GM12801 (cell line): ENCODE data around the gene DHX9.

Experiments
- TF ChIP-seq, protein P1 (sequence below): IDR thresholded peaks from one replicate; pipeline ENCODE4 v1.5.1; 2011; ENCODE audit warnings: control low read depth; ENCODE audit not compliant: insufficient read length; ENCODE audit errors: extremely low read depth

DHX9 gene

DNA sequence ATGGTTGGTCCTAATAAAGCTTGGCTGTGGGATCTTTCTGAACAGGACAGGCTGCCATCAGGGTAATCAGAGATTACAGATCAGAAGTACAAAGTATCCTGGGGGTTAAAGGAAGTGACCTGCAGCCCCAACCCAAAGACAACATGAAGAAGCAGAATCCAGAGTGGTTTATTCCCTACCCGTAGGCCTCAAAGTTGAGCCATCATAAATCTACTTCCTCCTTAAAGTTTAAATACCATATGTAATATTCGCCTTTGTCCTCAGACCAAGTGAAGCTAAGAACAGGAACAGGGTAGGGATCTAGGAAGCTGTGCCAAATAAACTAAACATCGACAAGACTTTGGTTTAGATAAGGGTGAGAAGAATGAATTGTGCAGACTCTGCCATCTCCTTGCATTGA, 15.9 kb upstream of the DHX9 start:
- TF ChIP-seq, protein P1, sequence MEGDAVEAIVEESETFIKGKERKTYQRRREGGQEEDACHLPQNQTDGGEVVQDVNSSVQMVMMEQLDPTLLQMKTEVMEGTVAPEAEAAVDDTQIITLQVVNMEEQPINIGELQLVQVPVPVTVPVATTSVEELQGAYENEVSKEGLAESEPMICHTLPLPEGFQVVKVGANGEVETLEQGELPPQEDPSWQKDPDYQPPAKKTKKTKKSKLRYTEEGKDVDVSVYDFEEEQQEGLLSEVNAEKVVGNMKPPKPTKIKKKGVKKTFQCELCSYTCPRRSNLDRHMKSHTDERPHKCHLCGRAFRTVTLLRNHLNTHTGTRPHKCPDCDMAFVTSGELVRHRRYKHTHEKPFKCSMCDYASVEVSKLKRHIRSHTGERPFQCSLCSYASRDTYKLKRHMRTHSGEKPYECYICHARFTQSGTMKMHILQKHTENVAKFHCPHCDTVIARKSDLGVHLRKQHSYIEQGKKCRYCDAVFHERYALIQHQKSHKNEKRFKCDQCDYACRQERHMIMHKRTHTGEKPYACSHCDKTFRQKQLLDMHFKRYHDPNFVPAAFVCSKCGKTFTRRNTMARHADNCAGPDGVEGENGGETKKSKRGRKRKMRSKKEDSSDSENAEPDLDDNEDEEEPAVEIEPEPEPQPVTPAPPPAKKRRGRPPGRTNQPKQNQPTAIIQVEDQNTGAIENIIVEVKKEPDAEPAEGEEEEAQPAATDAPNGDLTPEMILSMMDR = no peak

DNA sequence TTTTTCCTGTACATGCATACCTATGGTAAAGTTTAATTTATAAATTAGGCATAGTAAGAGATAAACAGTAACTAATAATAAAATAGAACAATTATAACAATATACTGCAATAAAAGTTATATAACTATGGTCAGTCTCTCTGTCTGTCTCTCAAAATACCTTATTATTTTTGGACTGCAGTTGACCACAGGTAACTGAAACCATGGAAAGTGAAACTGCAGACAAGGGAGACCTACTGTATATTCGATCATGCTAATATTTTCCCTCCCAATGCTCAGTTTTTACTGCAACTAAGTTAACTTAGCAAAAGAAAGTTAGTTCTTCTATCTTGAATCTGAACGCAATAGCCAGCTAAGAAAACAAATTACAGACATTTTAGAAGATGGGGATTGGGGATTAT, 12.3 kb upstream of the DHX9 start:
- TF ChIP-seq, protein P1 = no peak

DNA sequence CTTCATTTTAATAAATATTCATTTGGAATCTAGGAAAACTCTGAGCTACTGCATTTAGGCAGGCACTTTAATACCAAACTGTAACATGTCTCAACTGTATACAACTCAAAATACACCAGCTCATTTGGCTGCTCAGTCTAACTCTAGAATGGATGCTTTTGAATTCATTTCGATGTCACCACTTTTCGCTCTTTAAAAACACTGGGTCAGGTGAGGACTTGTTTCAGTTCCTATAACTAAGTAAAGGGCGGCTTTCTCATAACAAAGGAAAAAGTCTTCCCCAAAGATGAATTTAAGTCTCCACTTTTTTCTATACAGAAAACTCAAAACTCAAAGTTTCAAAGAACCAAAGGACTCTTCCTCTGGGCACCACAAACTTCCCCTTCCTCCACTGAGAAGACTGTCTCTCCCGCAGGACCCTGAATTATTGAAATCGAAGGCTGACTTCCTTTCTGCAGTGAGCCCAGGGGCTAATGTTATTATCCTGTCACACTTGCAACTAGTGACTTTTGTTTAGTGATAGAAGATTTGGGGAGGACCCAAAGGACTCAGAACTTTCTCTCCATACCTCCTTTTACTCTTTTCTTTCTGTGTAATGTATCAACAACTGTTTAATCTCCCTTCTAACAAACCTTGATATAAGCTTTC, 9.7 kb upstream of the DHX9 start:
- TF ChIP-seq, protein P1 = no peak

- TF ChIP-seq, protein P1 = no peak
These were observed 5.9 kb upstream of the DHX9 start for GRCh38 chr1:182833271-182833670.

DNA sequence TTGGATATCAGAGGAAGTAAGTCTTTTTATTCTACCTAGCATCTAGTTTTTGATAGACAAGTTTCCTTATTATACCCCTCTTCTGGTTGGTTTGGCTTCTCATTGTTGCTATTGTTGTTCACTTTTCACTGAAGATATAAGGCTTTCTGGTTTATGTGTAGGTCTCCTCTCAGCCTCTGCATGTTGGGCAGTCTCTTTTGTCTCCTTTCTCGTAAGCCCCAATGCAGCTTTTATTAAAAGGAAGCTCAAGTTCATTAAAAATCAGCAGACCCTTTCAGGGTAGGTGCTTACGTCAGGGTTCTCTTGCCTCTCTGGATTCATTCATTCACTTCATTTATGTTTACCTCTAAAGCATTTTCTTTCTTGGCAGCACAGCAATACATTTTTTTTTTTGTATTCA, 4.8 kb upstream of the DHX9 start:
- TF ChIP-seq, protein P1 = no peak

DNA sequence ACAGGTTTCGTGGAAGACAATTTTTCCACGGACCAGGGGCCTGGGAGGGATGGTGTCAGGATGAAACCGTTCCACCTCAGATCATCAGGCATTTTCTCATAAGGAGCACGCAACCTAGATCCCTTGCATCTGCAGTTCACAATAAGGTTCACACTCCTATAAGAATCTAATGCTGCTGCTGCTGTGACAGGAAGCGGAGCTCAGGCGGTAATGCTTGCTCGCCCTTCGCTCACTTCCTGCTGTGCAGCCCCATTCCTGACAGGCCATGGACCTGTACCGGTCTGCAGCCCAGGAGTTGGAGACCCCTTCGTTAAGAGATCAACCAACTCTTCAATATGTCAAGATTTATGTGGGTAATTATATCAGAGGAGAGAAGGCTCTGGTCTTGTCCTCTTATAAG, 3.3 kb upstream of the DHX9 start:
- TF ChIP-seq, protein P1 = no peak

DNA sequence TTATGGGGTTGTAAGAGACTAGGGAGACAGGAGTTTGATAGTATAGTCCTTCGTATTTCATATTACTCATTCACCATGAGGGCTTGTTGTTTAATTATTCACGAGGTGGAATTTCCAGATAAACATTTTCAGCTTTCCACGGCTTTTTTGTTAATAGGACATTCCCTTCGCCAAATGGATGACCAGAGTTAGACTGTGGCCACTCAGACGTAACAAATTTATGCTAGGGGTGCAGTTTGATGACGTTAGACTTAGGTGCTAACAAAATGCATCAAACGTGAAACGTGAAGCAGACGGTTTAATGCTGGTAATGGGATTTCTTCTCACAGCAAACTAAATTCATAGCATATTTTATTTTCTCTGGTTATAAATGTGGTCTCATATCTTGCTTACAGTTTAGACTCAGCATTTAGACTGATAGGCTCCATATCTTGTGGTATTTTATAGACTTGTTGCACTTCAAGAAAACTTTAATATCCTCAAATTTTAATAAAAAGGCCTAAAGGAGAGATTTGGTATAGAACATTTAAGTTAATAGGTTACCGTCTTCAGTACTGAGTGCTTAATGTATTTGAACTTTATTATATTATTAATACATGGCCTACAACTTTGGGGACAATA, 2.3 kb downstream of the DHX9 start:
- TF ChIP-seq, protein P1 = no peak

GRCh38 chr1:182842265-182842664, 3.1 kb downstream of the DHX9 start:
- TF ChIP-seq, protein P1 = no peak
